ENCODE measurements around the gene ATAD1.

The ATAD1 gene

DNA sequence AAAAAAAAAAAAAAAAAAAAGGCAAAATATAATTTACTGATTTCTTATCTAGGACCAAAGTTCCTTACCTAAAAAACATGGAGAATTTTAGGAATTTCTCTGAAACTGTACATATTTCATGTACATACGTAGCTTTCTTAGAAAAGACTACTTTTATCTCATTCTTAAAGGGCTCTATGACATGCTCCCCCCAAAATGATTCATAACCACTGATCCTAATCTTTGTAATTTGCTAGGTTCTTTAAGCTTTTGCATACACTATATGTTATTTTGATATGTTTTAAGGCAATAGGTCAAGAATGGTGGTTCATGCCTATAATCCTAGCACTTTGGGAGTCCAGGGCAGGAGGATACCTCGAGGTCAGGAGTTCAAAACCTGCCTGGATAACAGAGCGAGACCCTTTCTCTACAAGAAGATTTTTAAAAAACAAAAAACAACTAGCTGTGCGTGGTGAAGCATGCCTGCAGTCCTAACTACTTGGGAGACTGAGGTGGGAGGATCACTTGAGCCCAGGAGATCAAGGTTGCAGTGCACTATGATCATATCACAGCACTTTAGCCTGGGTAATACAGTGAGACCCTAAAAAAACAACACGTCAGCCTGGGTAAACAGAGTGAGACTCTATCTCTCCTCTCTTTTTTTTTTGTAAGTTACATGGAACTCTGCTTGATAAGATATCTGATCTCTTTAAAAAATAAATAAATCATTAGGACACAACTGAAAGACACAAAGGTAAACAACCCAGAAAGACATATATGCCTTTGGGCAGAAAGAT, 54.8 kb downstream of the ATAD1 start:
- no peak for DNase-seq (ENCODE audit: low read depth)

DNA sequence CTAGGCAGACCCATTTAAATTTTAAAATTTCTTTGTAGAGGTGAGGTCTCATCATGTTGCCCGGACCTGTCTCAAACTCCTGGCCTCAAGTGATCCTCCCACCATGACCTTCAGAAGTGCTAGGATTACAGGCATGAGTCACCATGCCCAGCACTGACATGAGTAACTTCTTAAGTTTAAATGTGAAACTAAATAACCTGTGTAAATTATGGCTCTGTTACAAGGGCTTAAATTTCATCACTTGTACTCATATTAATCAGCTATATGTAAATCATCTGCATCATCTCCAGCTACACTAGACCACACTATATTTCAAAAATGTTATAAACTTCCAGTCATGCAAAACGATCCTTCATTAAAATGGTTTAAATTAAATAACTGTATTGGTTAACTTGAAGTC, 56.1 kb downstream of the ATAD1 start:
- TF ChIP-seq, protein P1, sequence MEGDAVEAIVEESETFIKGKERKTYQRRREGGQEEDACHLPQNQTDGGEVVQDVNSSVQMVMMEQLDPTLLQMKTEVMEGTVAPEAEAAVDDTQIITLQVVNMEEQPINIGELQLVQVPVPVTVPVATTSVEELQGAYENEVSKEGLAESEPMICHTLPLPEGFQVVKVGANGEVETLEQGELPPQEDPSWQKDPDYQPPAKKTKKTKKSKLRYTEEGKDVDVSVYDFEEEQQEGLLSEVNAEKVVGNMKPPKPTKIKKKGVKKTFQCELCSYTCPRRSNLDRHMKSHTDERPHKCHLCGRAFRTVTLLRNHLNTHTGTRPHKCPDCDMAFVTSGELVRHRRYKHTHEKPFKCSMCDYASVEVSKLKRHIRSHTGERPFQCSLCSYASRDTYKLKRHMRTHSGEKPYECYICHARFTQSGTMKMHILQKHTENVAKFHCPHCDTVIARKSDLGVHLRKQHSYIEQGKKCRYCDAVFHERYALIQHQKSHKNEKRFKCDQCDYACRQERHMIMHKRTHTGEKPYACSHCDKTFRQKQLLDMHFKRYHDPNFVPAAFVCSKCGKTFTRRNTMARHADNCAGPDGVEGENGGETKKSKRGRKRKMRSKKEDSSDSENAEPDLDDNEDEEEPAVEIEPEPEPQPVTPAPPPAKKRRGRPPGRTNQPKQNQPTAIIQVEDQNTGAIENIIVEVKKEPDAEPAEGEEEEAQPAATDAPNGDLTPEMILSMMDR (IDR thresholded peaks at IDR 0.05; ENCODE audit: low read length, missing control alignments), result no peak
- no peak overlapping the region for H3K4me3 ChIP-seq (replicated peaks; ENCODE audit: low read depth, low read length)
- peak; percentile 67 for DNase-seq (ENCODE audit: low read depth)

More for the DNA sequence above, 54.8 kb downstream of the ATAD1 start:
- TF ChIP-seq, protein P1 (IDR thresholded peaks at IDR 0.05; ENCODE audit: low read length, missing control alignments), result no peak
- H3K4me3 ChIP-seq (replicated peaks; ENCODE audit: low read depth, low read length), result no peak overlapping the region

DNA sequence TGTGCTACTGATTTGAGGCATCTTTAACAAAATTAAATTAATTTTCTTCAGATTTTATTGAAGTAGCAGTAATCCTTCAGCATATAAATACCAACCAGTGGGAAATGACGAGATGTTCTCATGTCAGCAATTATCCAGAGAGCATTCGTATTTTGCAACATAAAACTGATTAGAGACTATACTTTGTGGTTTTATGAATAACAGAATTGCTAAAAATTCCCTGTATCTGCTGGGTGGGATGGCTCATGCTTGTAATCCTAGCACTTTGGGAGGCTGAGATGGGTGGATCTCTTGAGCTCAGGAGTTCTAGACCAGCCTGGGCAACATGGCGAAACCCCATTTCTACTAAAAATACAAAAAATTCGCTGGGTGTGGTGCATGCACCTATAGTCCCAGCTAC, 56.9 kb downstream of the ATAD1 start:
- TF ChIP-seq, protein P1 (IDR thresholded peaks at IDR 0.05; ENCODE audit: low read length, missing control alignments), result no peak
- H3K4me3 ChIP-seq (replicated peaks; ENCODE audit: low read depth, low read length), result no peak overlapping the region
- DNase-seq (ENCODE audit: low read depth), result peak; percentile 42

DNA sequence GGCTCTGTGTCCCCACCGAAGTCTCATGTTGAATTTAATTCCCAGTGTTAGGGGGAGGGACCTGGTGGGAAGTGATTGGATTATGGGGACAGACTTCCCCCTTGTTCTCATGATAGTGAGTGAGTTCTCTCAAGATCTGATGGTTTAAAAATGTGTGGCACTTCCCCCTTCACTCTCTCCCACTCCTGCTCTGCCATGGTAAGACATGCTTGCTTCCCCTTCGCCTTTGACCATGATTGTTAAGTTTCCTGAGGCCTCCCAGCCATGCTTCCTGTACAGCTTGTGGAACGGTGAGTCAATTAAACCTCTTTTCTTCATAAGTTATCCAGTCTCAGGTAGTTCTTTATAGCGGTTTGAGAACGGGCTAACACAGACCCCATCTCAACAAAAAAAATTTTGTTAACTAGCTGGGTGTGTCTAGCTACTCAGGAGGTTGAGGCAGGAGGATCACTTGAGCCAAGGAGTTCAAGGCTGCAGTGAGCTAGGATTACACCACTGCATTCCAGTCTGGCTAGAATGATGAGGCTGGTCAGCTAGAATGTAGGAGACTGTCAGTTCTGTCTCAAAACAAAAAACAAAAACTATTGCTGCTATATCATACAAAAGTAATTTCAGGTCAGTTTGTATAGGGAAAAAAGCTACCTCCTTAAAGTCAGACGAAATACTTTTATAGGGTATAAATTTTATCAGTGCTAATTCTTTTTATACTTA, 57.7 kb downstream of the ATAD1 start:
- TF ChIP-seq, protein P1 (IDR thresholded peaks at IDR 0.05; ENCODE audit: low read length, missing control alignments), result no peak
- H3K4me3 ChIP-seq (replicated peaks; ENCODE audit: low read depth, low read length), result no peak overlapping the region
- peak; percentile 36 for DNase-seq (ENCODE audit: low read depth)

DNA sequence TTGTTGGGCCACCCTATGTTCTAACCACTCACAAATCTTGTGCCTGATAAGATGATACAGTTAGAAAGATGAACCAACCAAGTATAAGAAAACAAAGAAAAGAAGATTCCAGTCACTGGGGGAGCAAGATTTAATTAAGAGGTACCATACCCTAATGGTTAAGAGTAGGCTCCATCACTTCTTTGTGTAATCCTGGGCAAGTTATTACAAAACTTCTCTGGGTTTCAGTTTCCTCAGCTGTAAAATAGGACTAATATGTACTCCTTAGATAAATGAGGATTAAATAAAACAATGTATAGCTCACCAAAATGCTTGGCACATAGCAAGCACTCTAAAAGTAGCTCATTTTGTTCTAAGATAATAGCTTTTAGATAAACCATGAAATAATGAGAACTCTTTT, 58.5 kb downstream of the ATAD1 start:
- TF ChIP-seq, protein P1 (IDR thresholded peaks at IDR 0.05; ENCODE audit: low read length, missing control alignments), result no peak
- DNase-seq (ENCODE audit: low read depth), result no peak
- no peak overlapping the region for H3K4me3 ChIP-seq (replicated peaks; ENCODE audit: low read depth, low read length)

DNA sequence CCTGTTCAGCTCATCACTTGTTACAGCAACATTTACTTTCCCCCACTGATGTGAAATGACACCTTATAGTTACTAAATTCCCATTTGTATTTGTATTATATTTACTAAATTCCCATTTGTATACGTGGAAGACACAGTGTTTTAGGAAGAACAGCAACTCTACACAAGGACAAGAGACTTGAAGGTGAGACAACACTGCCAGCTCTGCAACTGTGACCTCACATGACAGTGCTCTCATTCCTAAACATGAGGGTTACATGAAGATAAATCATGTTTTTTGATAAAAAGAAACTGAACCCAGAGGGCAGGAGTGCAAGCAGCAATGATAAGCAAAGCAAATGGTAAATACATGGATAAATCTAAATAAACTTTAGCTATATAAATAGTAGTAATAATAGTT, 60.3 kb downstream of the ATAD1 start:
- no peak for DNase-seq (ENCODE audit: low read depth)
- no peak overlapping the region for H3K4me3 ChIP-seq (replicated peaks; ENCODE audit: low read depth, low read length)
- TF ChIP-seq, protein P1 (IDR thresholded peaks at IDR 0.05; ENCODE audit: low read length, missing control alignments), result no peak

All from fibroblast of pulmonary artery (primary cell).